ENCODE results near the gene REPIN1. TPM values are rescaled to one million over a fixed set of nuclear protein-coding genes. Genes with fewer than 3 reads are reported as not detected.

The REPIN1 gene
- total RNA-seq, 1 donor from 2014 or later: 224 TPM

- no peak for DNase-seq (ENCODE audit: low read depth, low spot score)
- H3K27me3 Mint-ChIP-seq (ENCODE audit: low read depth): peaks cover 43% of the 10 kb centered on the region
- H3K4me3 Mint-ChIP-seq: no peak overlapping the region
- H3K36me3 Mint-ChIP-seq (ENCODE audit: low read depth): no peaks in the 10 kb centered on the region
- no peak overlapping the region for H3K27ac Mint-ChIP-seq (ENCODE audit: unreplicated experiment)
- peaks cover 13% of the 10 kb centered on the region for H3K4me1 Mint-ChIP-seq
- TF ChIP-seq CTCF (conservative IDR thresholded peaks at IDR 0.05): no peak
- no peaks in the 10 kb centered on the region for H3K9me3 Mint-ChIP-seq
These were observed 23.6 kb upstream of the REPIN1 start for GRCh38 chr7:150345012-150345411.

- no peak for TF ChIP-seq CTCF (conservative IDR thresholded peaks at IDR 0.05)
- Mint-ChIP-seq H3K27ac (ENCODE audit: unreplicated experiment) (no peak overlapping the region), H3K4me3 (no peak overlapping the region), H3K9me3 (no peaks in the 10 kb centered on the region), H3K4me1 (peaks cover 5% of the 10 kb centered on the region), H3K27me3 (ENCODE audit: low read depth) (peaks cover 29% of the 10 kb centered on the region), H3K36me3 (ENCODE audit: low read depth) (no peaks in the 10 kb centered on the region)
- DNase-seq (ENCODE audit: low read depth, low spot score): no peak
These were observed 21.7 kb upstream of the REPIN1 start for GRCh38 chr7:150346922-150347321.

GRCh38 chr7:150351587-150352194 is 16.9 kb upstream of the REPIN1 start:
- Mint-ChIP-seq H3K27me3 (ENCODE audit: low read depth) (peaks cover 4% of the 10 kb centered on the region), H3K36me3 (ENCODE audit: low read depth) (no peaks in the 10 kb centered on the region), H3K27ac (ENCODE audit: unreplicated experiment) (no peak overlapping the region), H3K4me1 (peaks cover 5% of the 10 kb centered on the region), H3K9me3 (no peaks in the 10 kb centered on the region), H3K4me3 (no peak overlapping the region)
- no peak for DNase-seq (ENCODE audit: low read depth, low spot score)
- TF ChIP-seq CTCF (conservative IDR thresholded peaks at IDR 0.05): no peak

GRCh38 chr7:150355666-150356059 is 13.0 kb upstream of the REPIN1 start:
- peaks cover 6% of the 10 kb centered on the region for H3K4me1 Mint-ChIP-seq
- no peak for TF ChIP-seq CTCF (conservative IDR thresholded peaks at IDR 0.05)
- DNase-seq (ENCODE audit: low read depth, low spot score): no peak
- H3K27me3 Mint-ChIP-seq (ENCODE audit: low read depth): peaks cover 2% of the 10 kb centered on the region
- no peaks in the 10 kb centered on the region for H3K36me3 Mint-ChIP-seq (ENCODE audit: low read depth)
- H3K9me3 Mint-ChIP-seq: no peaks in the 10 kb centered on the region
- no peak overlapping the region for H3K4me3 Mint-ChIP-seq
- no peak overlapping the region for H3K27ac Mint-ChIP-seq (ENCODE audit: unreplicated experiment)

- no peak overlapping the region for H3K4me3 Mint-ChIP-seq
- peak; percentile 74 for TF ChIP-seq CTCF (conservative IDR thresholded peaks at IDR 0.05)
- DNase-seq (ENCODE audit: low read depth, low spot score): no peak
- no peaks in the 10 kb centered on the region for H3K9me3 Mint-ChIP-seq
- no peaks in the 10 kb centered on the region for H3K36me3 Mint-ChIP-seq (ENCODE audit: low read depth)
- no peak overlapping the region for H3K27ac Mint-ChIP-seq (ENCODE audit: unreplicated experiment)
- peaks cover 9% of the 10 kb centered on the region for H3K4me1 Mint-ChIP-seq
- peaks cover 2% of the 10 kb centered on the region for H3K27me3 Mint-ChIP-seq (ENCODE audit: low read depth)
These were observed 12.2 kb upstream of the REPIN1 start for GRCh38 chr7:150356265-150356897.

Measured in neural crest cell (in vitro differentiated cells).